ENCODE data around the gene UTS2.

UTS2 gene

DNA sequence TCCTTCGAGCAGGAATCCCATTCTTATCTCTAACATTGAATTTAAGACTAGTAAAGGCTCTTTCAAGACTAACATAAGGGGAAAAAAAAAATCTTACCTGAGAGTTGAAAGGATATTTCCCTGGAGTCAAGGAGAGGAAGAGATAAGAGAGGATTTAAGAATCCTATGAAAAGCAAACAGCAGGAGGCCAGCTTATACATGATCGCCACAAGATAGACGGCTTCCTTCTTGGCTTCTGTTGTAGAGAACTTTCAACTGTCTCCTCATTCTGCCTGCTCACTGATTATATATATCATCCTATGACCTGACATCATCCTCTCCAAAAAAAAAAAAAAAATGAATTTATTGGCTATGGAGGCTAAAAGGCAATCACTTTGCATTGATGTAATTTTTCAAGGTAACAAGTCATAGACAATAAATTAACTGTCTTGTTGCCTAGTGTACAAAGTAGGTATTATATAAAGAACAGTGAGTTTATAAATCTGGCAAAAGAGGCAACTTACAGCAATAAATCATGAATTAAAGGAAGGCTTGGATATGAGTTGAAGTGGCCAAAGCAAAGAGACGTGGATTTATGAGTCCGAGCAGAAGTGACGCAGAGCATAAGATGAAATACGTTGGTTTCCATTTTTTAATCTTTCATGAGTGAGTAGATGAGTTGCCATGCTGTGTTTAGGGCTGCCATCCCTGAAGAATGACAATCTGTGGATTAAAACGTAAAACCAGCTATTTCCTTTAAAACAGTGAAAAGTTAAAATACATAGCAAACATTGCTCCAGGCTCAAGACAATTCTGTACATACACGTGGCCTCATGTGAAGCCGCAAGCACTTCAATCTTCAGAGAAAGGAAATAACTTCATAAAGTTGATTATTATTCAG, at the start of gene UTS2:
Gene UTS2, minus strand, starts transcription at position 262 of the 880 bp plus-strand sequence. Its CDS starts 62 bp downstream, at position 200.
- FAIRE-seq = no peak

DNA sequence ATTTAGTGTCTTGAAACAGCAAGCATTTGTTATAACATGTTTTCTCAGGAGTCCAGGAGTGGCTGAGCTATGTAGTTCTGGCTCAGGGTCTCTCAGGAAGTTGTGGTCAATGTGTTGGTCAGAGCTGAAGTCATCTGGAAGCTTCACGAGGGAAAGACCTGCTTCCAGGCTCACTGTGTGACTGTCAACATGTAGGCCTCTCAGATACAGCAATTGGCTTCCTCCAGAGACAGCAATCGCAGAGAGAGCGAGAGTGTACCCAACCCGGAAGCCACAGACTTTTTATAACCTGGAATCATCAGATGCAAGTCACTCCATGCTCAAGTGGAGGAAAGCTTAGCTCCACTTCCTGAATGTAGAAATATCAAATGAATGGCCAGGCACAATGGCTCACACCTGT, 46.9 kb upstream of the UTS2 start:
- FAIRE-seq = no peak

DNA sequence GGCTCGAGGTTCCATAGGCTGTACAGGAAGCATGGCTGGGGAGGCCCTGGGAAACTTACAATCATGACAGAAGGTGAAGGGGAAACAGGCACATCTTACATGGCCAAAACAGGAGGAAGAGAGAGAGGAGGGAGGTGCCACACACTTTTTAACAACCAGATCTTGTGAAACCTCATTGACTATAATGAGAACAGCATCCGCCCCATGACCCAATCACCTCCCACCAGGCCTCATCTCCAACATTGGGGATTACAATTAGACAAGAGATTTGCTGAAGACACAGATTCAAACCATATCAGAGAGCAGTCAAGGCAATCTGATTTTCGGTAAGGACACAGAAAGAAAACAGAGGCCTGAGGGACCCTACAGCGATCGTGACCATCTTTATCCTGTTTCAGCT, 46.1 kb upstream of the UTS2 start:
- no peak for FAIRE-seq

GRCh38 chr1:7896994-7897393, 44.1 kb upstream of the UTS2 start:
- no peak for FAIRE-seq

GRCh38 chr1:7893529-7894180, 40.8 kb upstream of the UTS2 start:
- FAIRE-seq = no peak

- FAIRE-seq = no peak
Measured at GRCh38 chr1:7891804-7892203, 38.9 kb upstream of the UTS2 start.

GRCh38 chr1:7890853-7891252, 38.0 kb upstream of the UTS2 start:
- no peak for FAIRE-seq

- no peak for FAIRE-seq
Measured at GRCh38 chr1:7888248-7889081, 35.6 kb upstream of the UTS2 start.

DNA sequence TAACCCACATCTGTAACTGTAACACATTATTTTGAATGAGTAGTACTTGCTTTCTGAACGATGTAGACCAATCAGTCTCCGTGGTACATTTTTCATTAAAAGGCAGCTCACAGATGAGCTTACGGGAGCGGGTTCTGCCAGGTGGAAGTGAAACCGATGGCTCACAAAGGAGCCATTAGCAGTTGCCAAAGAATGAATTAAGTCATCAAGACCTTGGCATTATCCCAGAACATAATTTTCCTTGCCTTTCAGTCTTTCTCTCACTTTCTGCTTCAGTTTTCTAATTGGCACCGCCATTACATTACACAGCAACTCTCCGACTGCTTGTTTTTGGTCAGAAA, 33.5 kb upstream of the UTS2 start:
- peak; percentile 96 for FAIRE-seq

DNA sequence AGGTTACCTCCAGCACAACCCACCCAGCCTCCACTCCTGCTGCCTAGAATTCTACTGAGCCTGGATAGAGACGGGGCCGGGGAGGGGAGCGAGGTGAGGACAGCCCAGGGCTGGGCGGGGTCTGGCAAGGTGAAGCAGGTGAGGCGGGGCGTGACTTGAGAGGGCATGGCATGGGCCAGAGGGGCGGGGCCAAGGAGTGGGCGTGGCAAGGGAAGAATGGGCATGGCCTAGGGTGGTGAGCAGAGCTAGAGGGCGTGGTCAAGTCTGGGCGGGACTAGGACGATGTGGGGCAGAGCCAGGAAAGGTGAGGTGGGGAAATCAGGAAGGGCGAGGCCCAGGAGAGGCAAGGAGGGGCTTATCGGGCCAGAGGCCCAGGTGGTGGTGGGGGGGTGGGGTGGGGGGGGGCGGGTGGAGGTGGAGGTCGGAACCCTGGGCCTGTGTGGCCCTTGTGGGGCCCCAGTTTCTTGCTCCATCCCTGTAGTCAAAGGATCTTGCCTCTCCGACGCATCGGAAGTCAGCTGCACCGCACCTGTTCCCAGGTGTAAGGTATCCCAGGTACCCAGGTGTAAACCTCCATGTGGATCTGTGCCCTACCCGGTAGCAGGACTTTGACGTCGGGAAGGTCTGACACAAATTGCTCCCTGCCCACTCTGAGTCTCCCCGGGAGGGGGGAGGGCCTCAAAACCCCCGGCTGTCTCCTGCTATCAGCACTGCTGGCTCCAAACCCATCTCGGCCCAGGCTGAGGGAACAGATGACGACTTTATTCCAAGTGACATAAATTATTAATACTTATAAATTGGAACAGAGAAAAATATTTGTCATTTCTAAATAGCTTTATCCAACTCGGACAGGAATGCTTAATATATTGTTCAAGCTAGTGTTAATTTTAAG, 32.9 kb upstream of the UTS2 start:
- no peak for FAIRE-seq

DNA sequence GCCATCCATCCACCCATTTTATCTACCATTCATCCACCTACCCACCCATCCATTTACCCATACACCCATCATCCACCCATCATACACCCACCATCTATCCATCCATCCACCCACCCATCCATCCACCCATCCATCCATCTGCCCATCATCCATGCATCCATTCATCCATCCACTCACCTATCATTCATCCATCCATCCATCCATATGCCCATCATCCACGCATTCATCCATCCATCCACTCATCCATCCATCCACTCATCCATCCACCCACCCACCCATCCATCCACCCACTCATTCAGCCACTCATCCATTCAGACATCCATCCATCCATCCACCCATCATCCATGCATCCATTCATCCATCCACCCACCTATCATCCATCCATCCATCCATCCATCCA, 31.9 kb upstream of the UTS2 start:
- FAIRE-seq = no peak

- FAIRE-seq = no peak
Measured at GRCh38 chr1:7879228-7879627, 26.4 kb upstream of the UTS2 start.

- FAIRE-seq = no peak
Measured at GRCh38 chr1:7878027-7878426, 25.2 kb upstream of the UTS2 start.

DNA sequence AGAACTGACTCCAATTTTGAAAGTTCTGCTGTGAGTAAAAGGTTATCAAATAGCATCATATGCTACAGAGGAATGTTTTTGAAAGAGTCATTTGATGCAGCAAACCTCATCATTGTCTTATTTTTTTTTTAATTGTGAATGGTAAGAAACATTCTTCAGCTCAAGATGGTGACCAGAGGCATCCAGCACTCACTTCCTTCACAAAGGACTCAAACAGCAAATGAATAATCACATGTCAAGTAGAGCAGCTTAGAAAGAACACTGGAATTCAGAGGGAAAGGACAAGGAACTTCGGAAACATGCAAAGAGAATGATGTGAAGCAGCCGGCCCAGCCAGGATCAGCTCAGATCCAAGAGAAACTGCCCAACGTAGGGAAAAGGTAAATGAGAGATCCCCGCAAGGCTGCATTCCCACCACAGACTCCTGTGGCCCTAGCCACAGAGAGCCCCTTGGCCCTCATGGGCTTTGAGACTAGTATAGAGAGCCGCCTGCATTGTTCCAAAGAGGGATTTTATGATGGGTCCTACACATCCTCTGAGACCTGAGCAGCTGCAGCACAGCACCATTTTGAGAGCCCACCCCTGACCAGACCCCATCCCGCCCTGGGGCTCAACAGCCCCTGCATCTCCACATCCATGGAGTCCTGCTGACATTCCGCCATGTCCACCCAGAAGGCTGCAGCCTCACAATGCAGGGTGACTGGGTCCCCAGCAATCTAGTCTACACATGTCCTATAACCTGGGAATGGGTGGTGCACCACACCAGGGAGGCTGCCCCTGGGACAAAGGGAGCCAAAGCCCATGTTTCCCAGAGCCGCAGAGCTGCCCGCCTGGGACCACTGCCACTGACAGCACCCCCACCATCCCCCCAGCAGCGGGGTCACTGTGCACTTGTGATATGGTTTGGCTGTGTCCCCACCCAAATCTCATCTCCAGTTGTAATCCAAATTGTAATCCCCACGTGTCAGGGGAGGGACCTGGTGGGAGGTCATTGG, 21.2 kb upstream of the UTS2 start:
- no peak for FAIRE-seq

- FAIRE-seq = no peak
Measured at GRCh38 chr1:7871136-7871535, 18.3 kb upstream of the UTS2 start.

DNA sequence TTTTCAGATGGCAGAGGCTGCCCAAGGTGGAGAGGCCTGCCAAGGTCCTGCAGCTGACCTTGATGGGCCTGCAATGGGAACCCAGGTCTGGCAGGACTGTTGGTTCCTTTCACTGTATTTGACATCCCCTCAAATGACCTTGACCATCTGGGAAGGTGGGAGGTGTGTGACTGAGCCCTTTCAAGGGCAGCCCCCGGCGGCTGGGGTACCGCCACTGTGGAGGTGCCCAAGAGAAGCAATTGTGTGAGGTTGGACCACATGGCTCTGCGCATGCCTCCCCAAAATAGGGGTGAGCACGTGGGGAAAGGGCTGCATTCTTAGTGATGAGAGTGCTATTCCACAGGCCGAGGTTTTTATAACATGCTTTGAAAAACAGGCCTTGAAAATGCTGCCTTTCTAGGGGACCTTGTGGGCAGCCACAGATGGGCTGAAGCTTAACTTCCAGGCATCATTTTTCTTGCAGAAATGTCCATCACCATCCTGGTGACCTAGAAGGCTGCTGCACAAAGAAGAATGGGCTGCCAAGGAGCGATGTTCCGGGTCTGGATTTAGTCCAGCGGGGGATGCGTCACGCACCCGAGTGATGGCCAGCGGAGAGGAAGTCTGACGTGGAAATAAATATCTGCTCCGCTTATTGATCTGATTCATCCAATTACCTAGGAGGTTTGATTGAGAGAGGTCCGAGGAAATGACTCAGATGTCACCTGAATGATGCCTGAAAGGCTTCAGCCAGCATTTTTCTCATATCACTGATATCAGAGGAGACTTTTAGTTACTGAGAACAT, 16.5 kb upstream of the UTS2 start:
- no peak for FAIRE-seq

GRCh38 chr1:7868070-7868780, 15.4 kb upstream of the UTS2 start:
- FAIRE-seq = no peak

- FAIRE-seq = no peak
Measured at GRCh38 chr1:7865978-7866377, 13.1 kb upstream of the UTS2 start.

GRCh38 chr1:7863756-7864328, 11.0 kb upstream of the UTS2 start:
- no peak for FAIRE-seq

Measured in islet of Langerhans (tissue), 1 donor.